ENCODE measurements around the gene ANO1.
"Not testable (repeated sequence)": the region's sequence is repeated elsewhere in the genome, so short reads cannot be mapped to it uniquely, and the experiment has no call there.

The ANO1 gene

GRCh38 chr11:70210051-70210501, 132.0 kb downstream of the ANO1 start:
- H4K20me1 ChIP-seq (ENCODE audit: insufficient read depth, low read length), result peaks cover 3% of the 10 kb centered on the region; the same call in 1 of the 2 replicates
- H3K27ac ChIP-seq (ENCODE audit: low read depth, low read length, poor library complexity, severe bottlenecking), result no peak overlapping the region
- no peak overlapping the region for H3K4me2 ChIP-seq (ENCODE audit: low read length)
- TF ChIP-seq EZH2 (IDR thresholded peaks at IDR 0.05; ENCODE audit: borderline replicate concordance, low read length), result no peak
- TF ChIP-seq CTCF (IDR thresholded peaks at IDR 0.05; ENCODE audit: low read length), result no peak
- no peaks in the 10 kb centered on the region for H3K9me3 ChIP-seq (ENCODE audit: low read length)
- H3K36me3 ChIP-seq (ENCODE audit: insufficient read depth, low read length), result peaks cover 45% of the 10 kb centered on the region
- no peak overlapping the region for H3K4me3 ChIP-seq (ENCODE audit: low read depth, low read length, poor library complexity, severe bottlenecking)
- H3K79me2 ChIP-seq (ENCODE audit: insufficient read depth, low read length), result 0 out of 2 replicates have a peak, but pooled peaks cover under 1% of the 10 kb centered on the region
- no peaks in the 10 kb centered on the region for H3K4me1 ChIP-seq (ENCODE audit: insufficient read depth, low read length, severe bottlenecking)
- no peak overlapping the region for H2AFZ ChIP-seq (ENCODE audit: low read length)
- H3K9me2 ChIP-seq (ENCODE audit: low read depth, low read length), result no peaks in the 10 kb centered on the region
- no peak overlapping the region for H3K9ac ChIP-seq (ENCODE audit: low read length)
- H3F3A ChIP-seq (ENCODE audit: insufficient read depth, low read length), result no peaks in the 10 kb centered on the region
- no peaks in the 10 kb centered on the region for H3K27me3 ChIP-seq (ENCODE audit: insufficient read depth, low read length)

DNA sequence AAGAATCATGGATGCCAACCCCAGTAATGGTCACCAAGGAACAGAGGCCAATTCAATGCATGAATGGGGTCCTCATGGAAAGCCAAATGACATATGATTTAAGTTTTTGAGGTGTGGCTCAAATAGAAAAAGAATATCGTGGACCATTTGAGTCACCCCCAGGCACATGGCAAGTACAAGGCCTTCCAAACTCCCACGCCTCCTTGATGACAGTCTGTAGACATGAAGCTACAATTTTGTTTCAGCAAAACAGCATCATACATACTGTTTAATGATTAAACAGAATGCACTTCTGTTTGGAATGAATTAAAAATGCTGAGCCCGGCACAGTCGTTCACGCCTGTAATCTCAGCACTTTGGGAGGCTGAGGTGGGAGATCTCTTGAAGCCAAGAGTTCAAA, 132.4 kb downstream of the ANO1 start:
- no peaks in the 10 kb centered on the region for H3F3A ChIP-seq (ENCODE audit: insufficient read depth, low read length)
- H3K9ac ChIP-seq (ENCODE audit: low read length), result no peak overlapping the region

DNA sequence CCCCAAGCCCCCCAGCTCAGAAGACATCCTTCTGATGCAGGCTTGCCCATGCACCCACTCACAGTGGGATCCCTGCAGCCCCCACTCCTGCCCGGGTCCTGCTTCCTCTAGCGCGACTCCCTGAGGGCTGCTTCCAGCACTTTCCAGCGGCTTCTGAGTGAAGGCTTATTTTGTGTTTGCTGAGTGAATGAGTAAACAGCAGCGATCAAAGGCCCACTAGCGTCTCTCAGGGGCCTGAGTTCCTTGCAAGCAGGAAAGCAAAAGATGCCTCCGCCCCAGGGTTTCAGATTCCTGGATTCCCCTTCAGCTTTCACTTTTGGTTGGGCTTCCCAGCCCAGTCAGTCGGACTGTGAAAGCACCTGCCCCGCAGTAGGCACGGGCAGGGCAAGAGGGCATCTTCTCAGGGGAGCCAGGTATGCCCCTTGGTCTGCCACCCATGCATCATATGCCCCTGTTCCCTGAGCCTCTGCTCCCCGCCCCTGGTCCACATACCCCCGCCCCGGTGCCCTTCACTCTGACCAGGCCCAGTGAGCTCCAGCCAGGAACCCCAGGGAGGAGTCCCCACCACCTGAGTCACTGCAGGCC, 134.2 kb downstream of the ANO1 start:
- TF ChIP-seq EZH2 (IDR thresholded peaks at IDR 0.05; ENCODE audit: borderline replicate concordance, low read length) (no peak), CTCF (IDR thresholded peaks at IDR 0.05; ENCODE audit: low read length) (no peak)
- Histone ChIP-seq H3K27me3 (ENCODE audit: insufficient read depth, low read length) (no peaks in the 10 kb centered on the region), H3K27ac (ENCODE audit: low read depth, low read length, poor library complexity, severe bottlenecking) (no peak overlapping the region), H3K4me3 (ENCODE audit: low read depth, low read length, poor library complexity, severe bottlenecking) (no peak overlapping the region), H3K9me3 (ENCODE audit: low read length) (no peaks in the 10 kb centered on the region), H3K4me2 (ENCODE audit: low read length) (no peak overlapping the region), H3F3A (ENCODE audit: insufficient read depth, low read length) (no peaks in the 10 kb centered on the region), H3K9me2 (ENCODE audit: low read depth, low read length) (no peaks in the 10 kb centered on the region), H3K9ac (ENCODE audit: low read length) (no peak overlapping the region), H2AFZ (ENCODE audit: low read length) (no peak overlapping the region), H3K36me3 (ENCODE audit: insufficient read depth, low read length) (peaks cover 23% of the 10 kb centered on the region), H3K4me1 (ENCODE audit: insufficient read depth, low read length, severe bottlenecking) (no peaks in the 10 kb centered on the region), H4K20me1 (ENCODE audit: insufficient read depth, low read length) (no peaks in the 10 kb centered on the region), H3K79me2 (ENCODE audit: insufficient read depth, low read length) (no peaks in the 10 kb centered on the region)

More for the DNA sequence above, 132.4 kb downstream of the ANO1 start:
- no peak for TF ChIP-seq EZH2 (IDR thresholded peaks at IDR 0.05; ENCODE audit: borderline replicate concordance, low read length)
- Histone ChIP-seq H3K4me2 (ENCODE audit: low read length) (no peak overlapping the region), H3K9me2 (ENCODE audit: low read depth, low read length) (no peaks in the 10 kb centered on the region), H3K4me1 (ENCODE audit: insufficient read depth, low read length, severe bottlenecking) (no peaks in the 10 kb centered on the region), H3K9me3 (ENCODE audit: low read length) (no peaks in the 10 kb centered on the region), H3K36me3 (ENCODE audit: insufficient read depth, low read length) (peaks cover 40% of the 10 kb centered on the region), H3K79me2 (ENCODE audit: insufficient read depth, low read length) (no peaks in the 10 kb centered on the region), H3K27me3 (ENCODE audit: insufficient read depth, low read length) (no peaks in the 10 kb centered on the region), H3K4me3 (ENCODE audit: low read depth, low read length, poor library complexity, severe bottlenecking) (no peak overlapping the region), H2AFZ (ENCODE audit: low read length) (no peak overlapping the region), H3K27ac (ENCODE audit: low read depth, low read length, poor library complexity, severe bottlenecking) (no peak overlapping the region), H4K20me1 (ENCODE audit: insufficient read depth, low read length) (0 out of 2 replicates have a peak, but pooled peaks cover 2% of the 10 kb centered on the region)

- H3K9me3 ChIP-seq (ENCODE audit: low read length), result not testable (repeated sequence)
Measured at GRCh38 chr11:70217388-70217787, 139.3 kb downstream of the ANO1 start.

GRCh38 chr11:70218076-70218475, 140.0 kb downstream of the ANO1 start:
- not testable (repeated sequence) for H3K9me2 ChIP-seq (ENCODE audit: low read depth, low read length); H3K36me3 ChIP-seq (ENCODE audit: insufficient read depth, low read length); H3F3A ChIP-seq (ENCODE audit: insufficient read depth, low read length); H2AFZ ChIP-seq (ENCODE audit: low read length); H3K79me2 ChIP-seq (ENCODE audit: insufficient read depth, low read length); H3K9me3 ChIP-seq (ENCODE audit: low read length); H3K4me3 ChIP-seq (ENCODE audit: low read depth, low read length, poor library complexity, severe bottlenecking); H3K27ac ChIP-seq (ENCODE audit: low read depth, low read length, poor library complexity, severe bottlenecking); H4K20me1 ChIP-seq (ENCODE audit: insufficient read depth, low read length); H3K27me3 ChIP-seq (ENCODE audit: insufficient read depth, low read length); H3K4me2 ChIP-seq (ENCODE audit: low read length); H3K9ac ChIP-seq (ENCODE audit: low read length); H3K4me1 ChIP-seq (ENCODE audit: insufficient read depth, low read length, severe bottlenecking)

More at GRCh38 chr11:70217388-70217787, 139.3 kb downstream of the ANO1 start:
- H3F3A ChIP-seq (ENCODE audit: insufficient read depth, low read length); H3K9ac ChIP-seq (ENCODE audit: low read length); H3K4me2 ChIP-seq (ENCODE audit: low read length); H3K27me3 ChIP-seq (ENCODE audit: insufficient read depth, low read length); H3K27ac ChIP-seq (ENCODE audit: low read depth, low read length, poor library complexity, severe bottlenecking); H4K20me1 ChIP-seq (ENCODE audit: insufficient read depth, low read length); H2AFZ ChIP-seq (ENCODE audit: low read length); H3K4me3 ChIP-seq (ENCODE audit: low read depth, low read length, poor library complexity, severe bottlenecking); H3K9me2 ChIP-seq (ENCODE audit: low read depth, low read length); H3K36me3 ChIP-seq (ENCODE audit: insufficient read depth, low read length); H3K4me1 ChIP-seq (ENCODE audit: insufficient read depth, low read length, severe bottlenecking); H3K79me2 ChIP-seq (ENCODE audit: insufficient read depth, low read length): not testable (repeated sequence)
